GM21619 (cell line): ENCODE measurements around the gene ATG16L1.

ENCODE experiments used
- ATAC-seq: cut with Tn5 transposase; IDR thresholded peaks from one replicate; pipeline ENCODE4 v1.9.1; 2021; ENCODE audit not compliant: unreplicated experiment

ATG16L1 gene

DNA sequence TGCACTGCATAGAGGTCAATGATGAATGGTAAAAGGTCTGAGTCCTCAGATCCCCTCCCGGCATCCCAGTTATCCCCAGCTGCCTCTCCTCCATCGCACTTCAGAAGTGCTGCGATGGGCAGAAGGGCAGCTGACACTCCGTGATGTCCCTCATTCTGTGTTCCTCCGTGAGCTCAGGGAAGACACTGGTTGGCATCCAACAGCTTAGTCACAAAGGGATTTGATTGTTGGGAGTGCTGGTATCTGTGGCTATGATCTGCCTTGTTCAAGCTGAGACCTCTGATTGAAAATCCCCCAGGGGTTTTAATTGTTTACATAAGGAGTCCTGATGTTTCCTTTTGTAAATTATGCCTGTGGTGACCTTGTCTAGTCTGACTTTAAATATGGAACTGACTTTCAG, 37.2 kb downstream of the ATG16L1 start:
- no peak for ATAC-seq

GRCh38 chr2:233289648-233290047, 38.2 kb downstream of the ATG16L1 start:
- ATAC-seq = no peak

DNA sequence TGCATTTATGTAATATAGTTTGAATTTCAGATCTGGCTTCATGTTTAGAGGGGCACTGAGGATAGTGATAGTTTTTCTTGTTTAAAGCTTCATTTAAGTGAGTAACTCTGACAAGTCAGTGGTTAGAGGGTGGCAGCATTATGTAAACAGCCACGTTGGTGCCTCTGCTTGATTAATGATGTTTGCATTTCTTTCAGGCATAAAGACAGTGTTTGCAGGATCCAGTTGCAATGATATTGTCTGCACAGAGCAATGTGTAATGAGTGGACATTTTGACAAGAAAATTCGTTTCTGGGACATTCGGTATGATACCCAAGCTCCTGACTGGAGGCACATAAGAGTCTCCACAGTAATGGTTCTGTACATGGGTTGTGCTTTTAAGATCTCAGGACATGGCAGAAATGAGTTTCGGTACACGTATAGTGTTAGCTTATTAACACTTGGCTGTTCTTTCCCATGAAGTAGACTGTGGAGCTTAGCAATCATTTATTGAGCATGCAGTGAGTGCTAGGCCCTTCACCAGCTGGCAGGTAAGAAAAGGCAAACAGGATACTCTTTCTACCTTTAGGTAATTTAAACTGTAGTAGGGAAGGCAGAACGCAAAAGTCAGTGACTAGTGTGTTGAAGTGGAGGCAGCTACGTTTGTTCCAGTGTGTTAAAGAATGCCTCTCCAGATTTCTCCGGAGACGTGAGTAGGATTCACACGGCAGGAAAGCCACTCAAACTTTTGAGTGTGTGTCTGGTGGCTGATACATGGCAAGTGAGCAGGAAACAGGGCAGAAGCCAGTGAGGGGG, 38.8 kb downstream of the ATG16L1 start:
- no peak for ATAC-seq

DNA sequence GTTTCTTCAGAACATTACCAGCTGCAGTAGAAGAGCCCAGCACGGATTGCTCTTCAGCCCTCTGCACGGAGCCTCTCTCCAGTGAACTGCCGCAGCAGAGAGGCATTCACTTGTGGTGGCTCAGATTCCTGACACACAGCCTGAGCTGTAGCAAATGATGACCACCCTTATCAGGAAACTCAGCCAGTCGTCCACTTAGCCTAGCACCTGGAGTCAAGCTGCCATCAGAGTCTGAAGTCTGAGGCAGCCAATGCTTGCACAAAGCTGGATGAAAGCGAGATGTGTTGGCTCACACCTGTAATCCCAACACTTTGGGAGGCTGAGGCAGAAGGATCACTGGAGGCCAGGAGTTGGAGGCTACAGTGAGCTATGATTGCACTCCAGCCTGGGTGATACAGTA, 44.4 kb downstream of the ATG16L1 start:
- no peak for ATAC-seq

DNA sequence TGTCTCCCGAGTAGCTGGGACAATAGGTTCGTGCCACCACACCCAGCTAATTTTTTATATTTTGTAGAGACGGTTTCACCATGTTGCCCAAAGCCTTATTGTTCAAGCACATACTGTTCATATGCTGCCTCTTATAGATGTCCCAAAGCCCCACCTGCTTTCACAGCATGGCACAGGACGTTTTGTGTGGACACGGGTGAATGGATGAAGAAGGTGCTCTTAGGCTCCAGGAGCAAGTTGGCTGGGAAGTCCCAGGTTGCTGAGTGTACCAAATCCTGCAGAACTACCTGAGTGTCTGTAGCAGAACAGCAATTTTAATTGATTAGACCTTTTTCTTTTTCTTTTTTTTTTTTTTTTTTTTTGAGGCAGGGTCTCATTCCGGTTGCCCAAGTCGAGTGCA, 45.6 kb downstream of the ATG16L1 start:
- no peak for ATAC-seq

DNA sequence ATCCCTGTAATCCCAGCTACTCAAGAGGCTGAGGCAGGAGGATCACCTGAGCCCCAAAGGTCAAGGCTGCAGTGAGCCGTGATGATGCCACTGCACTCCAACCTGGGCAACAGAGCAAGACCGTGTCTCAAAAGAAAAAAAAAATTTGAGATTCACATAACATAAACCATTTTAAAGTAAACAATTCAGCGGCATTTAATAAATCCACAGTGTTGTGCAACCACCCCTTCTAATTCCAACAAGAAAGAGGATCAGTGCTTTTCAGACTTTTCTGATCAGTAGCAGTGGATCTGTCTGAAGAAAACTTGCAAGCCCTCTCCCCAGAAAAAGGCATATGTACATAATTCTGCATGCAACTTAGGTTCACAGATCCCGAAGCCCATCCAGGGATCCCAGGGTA, 48.9 kb downstream of the ATG16L1 start:
- no peak for ATAC-seq

- no peak for ATAC-seq
These were observed 49.8 kb downstream of the ATG16L1 start for GRCh38 chr2:233301248-233301647.

GRCh38 chr2:233301811-233302210, 50.3 kb downstream of the ATG16L1 start:
- ATAC-seq = no peak

DNA sequence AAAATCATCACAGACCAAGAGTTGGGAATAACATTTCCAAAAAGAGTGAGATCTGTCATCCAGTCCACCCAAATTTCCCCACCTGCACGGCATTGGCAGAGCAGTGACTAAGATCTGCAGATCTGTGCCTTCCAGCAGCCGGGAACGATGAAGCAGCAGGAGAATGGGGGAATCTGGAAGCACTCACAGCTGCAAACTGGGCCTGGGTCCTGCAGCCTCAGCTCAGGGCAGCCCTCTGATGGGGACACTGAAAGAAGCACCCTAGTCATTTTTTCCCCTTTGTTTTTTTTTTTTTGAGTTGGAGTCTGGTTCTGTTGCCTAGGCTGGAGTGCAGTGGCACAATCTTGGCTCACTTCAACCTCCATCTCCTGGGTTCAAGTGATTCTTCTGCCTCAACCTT, 51.8 kb downstream of the ATG16L1 start:
- ATAC-seq = no peak

DNA sequence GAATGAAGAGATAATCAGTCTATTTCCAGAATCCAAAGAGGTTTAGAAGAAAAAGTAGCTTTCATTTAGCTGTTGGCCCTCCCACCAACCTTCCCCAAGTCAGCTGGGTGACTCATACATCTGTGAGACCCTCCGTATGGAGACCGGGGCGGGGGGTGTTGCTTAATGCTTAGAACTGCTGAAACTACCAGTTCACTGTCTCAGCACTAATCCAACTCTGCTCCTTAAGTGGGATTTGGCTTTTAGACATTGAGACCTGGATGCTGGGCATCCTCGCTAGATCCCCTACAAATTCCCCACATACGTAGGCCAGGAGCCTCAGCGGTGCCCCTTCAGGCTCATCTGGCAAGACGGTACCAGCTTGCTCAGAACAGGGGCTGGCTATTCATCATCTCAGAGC, 56.1 kb downstream of the ATG16L1 start, which contains the start of gene SAG:
SAG (plus strand) TSS at position 252 of the 400 bp plus-strand sequence. CDS start 1,374 bp downstream, outside the sequence.
- ATAC-seq = no peak

DNA sequence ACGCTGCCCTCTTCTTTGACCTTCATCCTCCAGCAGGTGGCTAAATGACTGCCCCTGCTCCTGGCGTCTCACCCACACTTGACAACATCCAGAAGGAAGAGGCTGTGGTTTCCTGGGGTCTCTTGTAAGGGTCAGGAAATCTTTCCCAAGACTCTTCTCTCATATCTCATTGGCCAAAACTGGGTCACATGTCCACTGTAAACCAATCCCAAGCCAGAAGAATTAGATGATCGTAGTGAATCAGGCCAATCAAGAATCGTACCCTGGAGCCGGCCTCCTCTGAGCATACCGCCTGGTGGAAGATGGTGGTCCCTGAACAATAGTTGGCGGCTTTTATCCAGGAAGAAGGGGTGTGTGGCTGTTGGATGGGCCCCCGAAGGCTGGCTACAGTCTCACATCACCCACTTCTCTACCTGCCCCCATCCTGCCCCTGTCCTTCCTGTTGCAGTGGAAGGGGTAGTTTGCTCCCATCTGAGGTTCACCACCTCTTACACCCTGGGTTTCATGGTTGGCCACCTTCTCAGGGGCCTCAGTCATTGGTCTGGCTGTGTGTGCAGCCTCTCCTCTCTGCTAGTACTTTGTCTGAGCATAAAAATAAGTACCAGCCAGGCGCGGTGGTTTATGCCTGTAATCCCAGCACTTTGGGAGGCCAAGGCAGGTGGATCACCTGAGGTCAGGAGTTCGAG, 59.9 kb downstream of the ATG16L1 start:
- no peak for ATAC-seq

DNA sequence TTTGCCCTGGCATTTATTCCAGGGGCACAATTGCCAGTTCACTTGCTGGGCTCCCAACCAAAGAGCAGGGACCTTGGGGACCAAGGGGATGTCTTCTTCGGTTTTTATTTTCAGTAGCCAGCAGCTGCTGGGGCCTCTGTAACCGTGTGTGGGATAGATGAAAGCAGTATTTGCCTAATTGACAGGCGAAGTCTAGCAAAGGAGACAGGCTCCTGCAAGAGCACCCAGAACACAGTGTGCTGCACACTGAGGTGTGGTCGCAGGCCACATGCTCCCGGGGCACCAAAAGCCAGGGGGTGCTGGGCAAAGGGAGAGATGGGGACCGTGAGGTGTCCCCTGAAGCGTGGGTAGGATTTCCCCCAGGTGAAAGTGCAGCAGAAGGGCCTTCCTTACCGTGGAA, 61.4 kb downstream of the ATG16L1 start:
- no peak for ATAC-seq

DNA sequence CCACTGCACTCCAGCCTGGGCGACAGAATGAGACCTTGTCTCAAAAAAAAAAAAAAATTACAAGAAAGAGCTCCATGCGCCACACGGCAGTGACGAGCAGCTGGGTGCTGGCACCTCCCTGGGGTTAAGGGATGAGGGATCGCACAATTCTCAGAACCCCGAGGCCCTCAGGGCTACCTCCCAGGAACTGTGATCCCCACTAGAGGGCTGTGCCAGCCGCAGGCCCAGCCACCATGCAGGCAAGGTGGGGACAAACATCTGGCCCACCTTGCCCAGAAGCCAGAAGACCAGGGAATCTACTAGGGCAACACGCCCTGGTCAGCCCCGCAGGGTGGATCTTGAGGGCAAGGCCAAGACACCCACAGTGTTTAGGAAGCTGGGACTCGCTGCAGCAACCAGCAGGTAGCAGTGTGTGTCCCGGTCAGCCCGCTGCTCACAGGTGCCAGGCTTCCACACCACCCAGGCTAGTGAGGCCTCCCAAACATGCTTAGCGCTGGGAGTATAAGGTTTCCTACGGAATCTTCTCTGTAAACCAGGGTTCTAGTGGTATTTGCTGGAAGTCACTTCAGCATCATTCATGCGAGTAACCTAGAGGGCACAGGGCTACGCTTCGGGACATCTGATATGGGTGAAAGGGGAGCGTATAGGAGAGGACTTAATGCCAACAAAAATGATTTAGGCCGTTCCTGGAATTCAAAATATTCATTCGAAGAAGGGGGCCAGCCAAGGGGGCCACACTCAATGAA, 62.9 kb downstream of the ATG16L1 start:
- no peak for ATAC-seq

GRCh38 chr2:233317196-233317943, 65.9 kb downstream of the ATG16L1 start:
- no peak for ATAC-seq

DNA sequence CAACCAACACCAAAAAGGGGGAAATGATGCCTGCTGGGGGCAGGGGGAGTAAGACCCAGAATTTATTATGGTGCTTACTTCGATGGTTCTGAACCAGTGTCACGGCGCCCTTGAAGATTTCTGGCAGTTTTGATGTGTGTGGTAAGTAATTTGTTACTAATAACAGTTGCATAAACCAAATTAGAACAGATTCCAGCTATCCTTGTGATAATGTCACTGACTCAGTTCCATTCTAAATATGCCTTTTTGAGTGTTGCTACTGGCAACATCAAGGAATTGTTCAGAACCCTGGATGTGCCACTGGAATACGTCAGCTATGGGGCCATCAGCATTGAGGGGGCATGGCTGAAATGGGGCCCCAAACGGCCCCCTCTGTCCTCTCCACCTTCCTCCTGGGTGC, 67.8 kb downstream of the ATG16L1 start:
- ATAC-seq = no peak

GRCh38 chr2:233320470-233320869, 69.0 kb downstream of the ATG16L1 start:
- no peak for ATAC-seq

DNA sequence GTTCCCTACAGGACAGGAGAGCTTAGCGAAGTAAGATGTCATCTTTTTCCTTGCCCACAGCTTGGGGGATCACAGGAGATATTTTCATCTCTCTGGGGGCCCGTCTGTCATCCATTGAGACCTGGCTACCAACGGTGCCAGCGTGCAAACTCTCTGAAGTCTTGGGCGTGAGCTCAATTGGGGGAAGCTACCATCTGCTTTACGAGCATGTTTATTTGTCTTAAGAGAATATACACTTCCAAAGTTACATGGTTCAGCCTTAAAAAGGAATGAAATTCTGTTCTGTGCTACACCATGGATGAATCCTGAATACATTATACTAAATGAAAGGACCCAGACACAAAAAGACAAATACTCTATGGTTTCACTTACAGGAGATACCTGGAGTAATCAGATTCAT, 69.7 kb downstream of the ATG16L1 start:
- ATAC-seq = no peak

DNA sequence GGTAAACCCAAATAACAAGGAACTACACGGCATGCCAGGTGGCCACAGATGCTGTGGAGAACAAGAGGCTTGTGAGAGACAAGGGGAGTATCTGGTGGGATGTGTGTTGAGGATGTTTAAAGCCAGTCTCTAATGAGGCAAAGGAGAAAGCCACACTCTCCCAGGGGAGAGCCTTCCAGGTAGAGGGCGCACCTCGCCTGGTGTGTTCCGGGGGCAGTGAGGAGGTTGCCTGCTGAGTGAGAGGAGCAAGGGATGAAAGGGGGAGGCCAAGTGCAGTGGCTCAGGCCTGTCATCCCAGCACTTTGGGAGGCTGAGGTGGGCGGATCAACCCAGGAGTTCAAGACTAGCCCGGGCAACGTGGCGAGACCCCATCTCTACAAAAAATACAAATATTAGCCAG, 72.4 kb downstream of the ATG16L1 start:
- no peak for ATAC-seq

DNA sequence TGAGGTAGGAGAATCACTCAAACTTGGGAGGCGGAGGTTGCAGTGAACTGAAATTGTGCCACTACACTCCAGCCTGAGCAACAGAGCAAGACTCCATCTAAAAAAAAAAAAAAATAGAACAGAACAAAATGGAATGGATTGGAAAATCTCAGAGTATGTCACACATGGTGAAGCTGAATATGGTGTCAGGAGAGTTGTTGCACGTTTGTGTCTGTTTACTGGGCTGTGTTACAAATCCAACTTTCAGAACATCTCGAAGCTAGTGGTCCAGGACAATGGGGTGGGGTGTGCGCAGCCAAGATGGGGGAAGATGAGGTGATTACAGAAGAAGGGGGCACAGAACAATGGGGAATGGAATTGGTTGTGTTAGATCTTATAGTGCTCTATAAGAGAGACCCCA, 73.8 kb downstream of the ATG16L1 start:
- ATAC-seq = no peak

GRCh38 chr2:233325814-233326213, 74.3 kb downstream of the ATG16L1 start:
- no peak for ATAC-seq

DNA sequence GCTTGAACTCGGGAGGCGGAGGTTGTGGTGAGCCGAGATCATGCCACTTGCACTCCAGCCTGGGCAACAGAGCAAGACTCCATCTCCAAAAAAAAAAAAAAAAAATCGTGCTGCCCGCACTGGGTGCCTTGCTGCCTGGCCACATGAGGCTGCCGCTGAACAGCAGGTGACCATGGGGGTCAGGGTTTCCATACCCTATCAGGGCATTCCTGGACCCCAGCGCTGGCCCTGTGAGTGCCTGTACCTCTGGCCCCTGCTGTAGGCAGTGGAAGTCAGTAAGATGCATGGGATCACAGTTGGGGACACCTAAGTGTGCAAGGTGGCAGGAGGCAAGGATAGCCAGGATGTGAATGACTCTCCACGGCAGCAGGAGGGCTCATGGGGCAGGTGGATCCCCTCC, 75.0 kb downstream of the ATG16L1 start:
- no peak for ATAC-seq
